ENCODE results near the gene CDKAL1.

CDKAL1 gene

GRCh38 chr6:20850686-20851416, 316.6 kb downstream of the CDKAL1 start:
- no peak for DNase-seq

GRCh38 chr6:20851795-20852194, 317.5 kb downstream of the CDKAL1 start:
- no peak for DNase-seq

GRCh38 chr6:20853828-20854227, 319.6 kb downstream of the CDKAL1 start:
- no peak for DNase-seq

- DNase-seq: no peak
Observed at GRCh38 chr6:20856681-20857288, 322.5 kb downstream of the CDKAL1 start.

- no peak for DNase-seq
Observed at GRCh38 chr6:20861481-20861880, 327.2 kb downstream of the CDKAL1 start.

- peak; percentile 54 to 69 for DNase-seq
Observed at GRCh38 chr6:20866036-20866435, 331.8 kb downstream of the CDKAL1 start.

- DNase-seq: peak in 1 of 2 experiments; percentile 73
Observed at GRCh38 chr6:20866935-20867703, 332.9 kb downstream of the CDKAL1 start.

- peak; percentile 95 to 96 for DNase-seq
Observed at GRCh38 chr6:20868397-20869096, 334.3 kb downstream of the CDKAL1 start.

- no peak for DNase-seq
Observed at GRCh38 chr6:20870021-20870420, 335.8 kb downstream of the CDKAL1 start.

GRCh38 chr6:20870493-20870892, 336.2 kb downstream of the CDKAL1 start:
- DNase-seq: no peak

- no peak for DNase-seq
Observed at GRCh38 chr6:20873425-20874190, 339.4 kb downstream of the CDKAL1 start.

GRCh38 chr6:20875369-20875963, 341.2 kb downstream of the CDKAL1 start:
- no peak for DNase-seq

- DNase-seq: no peak
Observed at GRCh38 chr6:20876036-20876435, 341.8 kb downstream of the CDKAL1 start.

- DNase-seq: no peak
Observed at GRCh38 chr6:20876561-20876960, 342.3 kb downstream of the CDKAL1 start.

GRCh38 chr6:20877008-20877937, 343.0 kb downstream of the CDKAL1 start:
- no peak for DNase-seq

- DNase-seq: no peak
Observed at GRCh38 chr6:20879121-20879520, 344.9 kb downstream of the CDKAL1 start.

- no peak for DNase-seq
Observed at GRCh38 chr6:20879526-20879925, 345.3 kb downstream of the CDKAL1 start.

GRCh38 chr6:20881365-20881764, 347.1 kb downstream of the CDKAL1 start:
- no peak for DNase-seq

- no peak for DNase-seq
Observed at GRCh38 chr6:20882014-20882413, 347.8 kb downstream of the CDKAL1 start.

- DNase-seq: no peak
Observed at GRCh38 chr6:20885076-20885475, 350.8 kb downstream of the CDKAL1 start.

GRCh38 chr6:20891161-20891560, 356.9 kb downstream of the CDKAL1 start:
- DNase-seq: no peak

All from NCI-H1930 (cell line).